MM.1S (cell line): Measurements from ENCODE around the gene PRSS21.

Source experiments
- DNase-seq: peaks from one replicate; pipeline ENCODE4 v3.0.0-alpha.2; 2015
- H2AFZ ChIP-seq: fragments of 300-600 bp; sonication (generic); 2 replicates; pipeline ENCODE4 v1.6.0; 2016; ENCODE audit warnings: antibody characterized with exemption, low read length
- H3F3A ChIP-seq: fragments of 300-600 bp; sonication (generic); 2 replicates; pipeline ENCODE4 v1.6.1; 2016; ENCODE audit warnings: mild to moderate bottlenecking, antibody characterized with exemption, low read length, moderate library complexity, mixed read lengths; ENCODE audit not compliant: insufficient read depth
- H3K27ac ChIP-seq: fragments of 300-600 bp; sonication (generic); 2 replicates; pipeline ENCODE4 v1.5.1; 2016; ENCODE audit warnings: mild to moderate bottlenecking, low read length
- H3K27me3 ChIP-seq: fragments of 300-600 bp; sonication (generic); replicated peaks from 2 replicates; pipeline ENCODE4 v1.6.0; 2016; ENCODE audit warnings: low read length; ENCODE audit not compliant: insufficient read depth
- H3K36me3 ChIP-seq: fragments of 300-600 bp; sonication (generic); replicated peaks from 2 replicates; pipeline ENCODE4 v1.6.1; 2016; ENCODE audit warnings: mild to moderate bottlenecking, low read length, mixed read lengths; ENCODE audit not compliant: insufficient read depth
- H3K4me1 ChIP-seq: fragments of 300-600 bp; sonication (generic); 2 replicates; pipeline ENCODE4 v1.6.1; 2016; ENCODE audit warnings: low read length, mixed read lengths
- H3K4me2 ChIP-seq: fragments of 300-600 bp; sonication (generic); 2 replicates; pipeline ENCODE4 v1.6.0; 2016; ENCODE audit warnings: low read depth, low read length
- H3K4me3 ChIP-seq: fragments of 300-600 bp; sonication (generic); 2 replicates; pipeline ENCODE4 v1.5.1; 2016; ENCODE audit warnings: low read length, mixed read lengths
- H3K79me2 ChIP-seq: fragments of 300-600 bp; sonication (generic); 2 replicates; pipeline ENCODE4 v1.6.1; 2016; ENCODE audit warnings: mixed run types, low read length, mixed read lengths
- H3K9ac ChIP-seq: fragments of 300-600 bp; sonication (generic); 2 replicates; pipeline ENCODE4 v1.6.1; 2016; ENCODE audit warnings: low read length, mixed read lengths
- H3K9me2 ChIP-seq: fragments of 300-600 bp; sonication (generic); replicated peaks from 2 replicates; pipeline ENCODE4 v1.6.1; 2016; ENCODE audit warnings: mild to moderate bottlenecking, low read length, mixed read lengths; ENCODE audit not compliant: insufficient read depth
- H3K9me3 ChIP-seq: fragments of 300-600 bp; sonication (generic); replicated peaks from 2 replicates; pipeline ENCODE4 v1.6.1; 2016; ENCODE audit warnings: mild to moderate bottlenecking, low read length, mixed read lengths; ENCODE audit not compliant: insufficient read depth
- H4K20me1 ChIP-seq: fragments of 300-600 bp; sonication (generic); 2 replicates; pipeline ENCODE4 v1.6.1; 2016; ENCODE audit warnings: mild to moderate bottlenecking, low read length, moderate library complexity, mixed read lengths; ENCODE audit not compliant: insufficient read depth
- CTCF ChIP-seq: fragments of 300-600 bp; sonication (generic); IDR thresholded peaks from 2 replicates; pipeline ENCODE4 v1.5.1; 2016; ENCODE audit warnings: antibody characterized with exemption, low read length, mixed read lengths
- EZH2 ChIP-seq: fragments of 300-600 bp; sonication (generic); optimal IDR thresholded peaks from 2 replicates; pipeline ENCODE3; 2017; ENCODE audit warnings: low read depth, mild to moderate bottlenecking, antibody characterized with exemption, low read length, mixed read lengths
- EZH2phosphoT487 ChIP-seq: fragments of 300-600 bp; sonication (generic); IDR thresholded peaks from 2 replicates; pipeline ENCODE4 v1.6.1; 2018; ENCODE audit warnings: antibody characterized with exemption, low read length

The PRSS21 gene

DNA sequence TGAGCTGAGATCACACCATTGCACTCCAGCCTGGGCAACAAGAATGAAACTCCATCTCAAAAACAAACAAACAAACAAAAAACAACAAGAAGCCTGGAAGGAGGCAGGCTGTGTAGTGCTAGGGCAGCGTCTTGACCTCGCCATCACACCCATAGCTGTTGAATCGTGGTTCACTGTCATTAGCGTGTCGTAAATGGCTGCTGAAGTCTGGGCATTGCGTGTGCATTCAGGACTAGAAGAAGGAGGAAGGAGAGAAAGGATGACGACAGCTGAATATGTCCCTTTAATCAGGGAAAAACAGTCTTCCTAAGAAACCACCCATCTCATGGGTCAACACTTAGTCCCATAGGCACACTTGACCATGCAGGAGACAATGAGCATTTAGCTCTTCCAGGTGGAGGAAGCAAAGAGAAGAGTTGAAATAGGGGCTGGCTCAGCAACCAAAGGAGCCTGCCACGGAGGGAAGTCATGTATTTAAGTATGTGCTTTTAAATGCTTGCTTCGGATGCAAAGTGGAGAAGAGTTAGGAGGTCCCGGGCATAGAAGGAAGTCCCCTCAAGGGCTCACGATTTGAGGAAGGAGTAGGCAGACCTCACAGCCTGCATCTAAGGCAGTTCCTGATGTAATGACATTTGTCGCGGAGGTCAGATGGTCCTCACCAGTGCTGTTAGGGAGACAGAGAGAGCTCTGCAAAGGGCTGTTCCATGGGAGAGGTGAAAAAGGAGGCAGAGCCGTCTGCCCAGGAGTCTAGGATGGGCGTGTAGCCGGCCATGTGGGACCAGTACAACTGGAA is 32.1 kb downstream of the PRSS21 start:
- DNase-seq = no peak
- Histone ChIP-seq H3K27me3 (peaks cover 63% of the 10 kb centered on the region), H3K9me3 (no peaks in the 10 kb centered on the region), H3K4me1 (no peaks in the 10 kb centered on the region), H2AFZ (no peak overlapping the region), H4K20me1 (no peaks in the 10 kb centered on the region), H3F3A (no peaks in the 10 kb centered on the region), H3K9me2 (no peaks in the 10 kb centered on the region), H3K27ac (no peak overlapping the region), H3K4me2 (no peak overlapping the region), H3K9ac (no peak overlapping the region), H3K79me2 (no peaks in the 10 kb centered on the region), H3K4me3 (no peak overlapping the region), H3K36me3 (no peaks in the 10 kb centered on the region)
- TF ChIP-seq CTCF (no peak), EZH2phosphoT487 (no peak), EZH2 (no peak)

GRCh38 chr16:2852003-2852730 is 35.1 kb downstream of the PRSS21 start:
- Histone ChIP-seq H3K27me3 (peaks cover 53% of the 10 kb centered on the region), H3K36me3 (no peaks in the 10 kb centered on the region), H2AFZ (no peak overlapping the region), H3K9ac (no peak overlapping the region), H3K9me2 (no peaks in the 10 kb centered on the region), H3K27ac (no peak overlapping the region), H4K20me1 (no peaks in the 10 kb centered on the region), H3K79me2 (no peaks in the 10 kb centered on the region), H3F3A (no peaks in the 10 kb centered on the region), H3K4me3 (no peak overlapping the region), H3K4me1 (no peaks in the 10 kb centered on the region), H3K9me3 (no peaks in the 10 kb centered on the region), H3K4me2 (no peak overlapping the region)
- no peak for TF ChIP-seq EZH2phosphoT487
- no peak for TF ChIP-seq EZH2
- TF ChIP-seq CTCF = no peak
- DNase-seq = no peak

GRCh38 chr16:2852731-2853507 is 35.9 kb downstream of the PRSS21 start:
- Histone ChIP-seq H3K9me3 (no peaks in the 10 kb centered on the region), H4K20me1 (no peaks in the 10 kb centered on the region), H3K4me3 (no peak overlapping the region), H3K27ac (no peak overlapping the region), H3K9ac (no peak overlapping the region), H3K9me2 (no peaks in the 10 kb centered on the region), H2AFZ (no peak overlapping the region), H3K36me3 (no peaks in the 10 kb centered on the region), H3K4me1 (no peaks in the 10 kb centered on the region), H3F3A (no peaks in the 10 kb centered on the region), H3K27me3 (peaks cover 57% of the 10 kb centered on the region), H3K4me2 (no peak overlapping the region), H3K79me2 (no peaks in the 10 kb centered on the region)
- TF ChIP-seq CTCF (no peak), EZH2 (no peak), EZH2phosphoT487 (no peak)
- no peak for DNase-seq
